Panc1 (cell line): ENCODE measurements around the gene GCN1. TPM values are rescaled to one million over a fixed set of nuclear protein-coding genes. Genes with fewer than 3 reads are reported as not detected.

Experiments
- ATAC-seq: fragments of 200-7000 bp; cut with Tn5 transposase; 2 replicates; pipeline ENCODE4 v1.9.1; 2020; ENCODE audit warnings: mild to moderate bottlenecking, moderate library complexity
- BruUV-seq: library from RNA; stranded (reverse); fragments of 400-500 nt; replicated peaks from 2 replicates; lab custom pipeline; 2021; lab: Mats Ljungman, UMichigan
- CTCF ChIA-PET: fragments of 300-600 bp; sonication (Branson Sonifier 250); formaldehyde crosslinking; loops from one replicate; lab custom pipeline; 2022; ENCODE audit warnings: antibody characterized with exemption; lab: Charles Lee
- POLR2A ChIA-PET: fragments of 300-600 bp; sonication (Branson Sonifier 250); formaldehyde crosslinking; loops from one replicate; lab custom pipeline; 2022; ENCODE audit warnings: antibody characterized with exemption; lab: Charles Lee
- DNase-seq: peaks from one replicate; pipeline ENCODE4 v3.0.0-alpha.2; 2010; ENCODE audit warnings: low read depth, low spot score
- H3K27ac ChIP-seq: 2 replicates; pipeline ENCODE4 v1.5.1; 2011; ENCODE audit warnings: mild to moderate bottlenecking, low read length, inconsistent platforms
- H3K27me3 ChIP-seq: fragments of 200-500 bp; sonication (Bioruptor generic); 2 replicates; pipeline ENCODE4 v1.6.0; 2014; ENCODE audit warnings: low read length, inconsistent platforms; ENCODE audit not compliant: control insufficient read depth, insufficient read depth
- H3K36me3 ChIP-seq: fragments of 200-500 bp; sonication (Bioruptor generic); 2 replicates; pipeline ENCODE4 v1.5.1; 2014; ENCODE audit warnings: inconsistent platforms, mild to moderate bottlenecking, low read length, moderate library complexity; ENCODE audit not compliant: control insufficient read depth, insufficient read depth
- H3K4me1 ChIP-seq: 2 replicates; pipeline ENCODE4 v1.5.1; 2011; ENCODE audit warnings: inconsistent platforms, mild to moderate bottlenecking, low read length, moderate library complexity; ENCODE audit not compliant: control insufficient read depth, insufficient read depth
- H3K4me3 ChIP-seq, 2 experiments: 2 replicates each; pipeline ENCODE4 v1.5.1; 2011 to 2012; ENCODE audit warnings: low read depth in 2 of 2, low read length in 2 of 2, mild to moderate bottlenecking in 2 of 2, inconsistent platforms in 1 of 2, moderate library complexity in 1 of 2
- H3K9me3 ChIP-seq: fragments of 200-500 bp; sonication (Bioruptor generic); 2 replicates; pipeline ENCODE4 v1.5.1; 2014; ENCODE audit warnings: low read depth, mild to moderate bottlenecking, inconsistent platforms, low read length, moderate library complexity; ENCODE audit not compliant: control insufficient read depth, insufficient read depth
- CTCF ChIP-seq: fragments of 450-650 bp; IDR thresholded peaks from 2 replicates; pipeline ENCODE4 v1.5.1; 2017; ENCODE audit warnings: mild to moderate bottlenecking
- POLR2AphosphoS5 ChIP-seq: IDR thresholded peaks from 2 replicates; pipeline ENCODE4 v1.6.1; 2012; ENCODE audit warnings: mild to moderate bottlenecking, low read depth, low read length, moderate library complexity
- SIN3A ChIP-seq: IDR thresholded peaks from 2 replicates; pipeline ENCODE4 v1.6.1; 2012; ENCODE audit warnings: low read depth, mild to moderate bottlenecking, low read length, moderate library complexity, borderline replicate concordance; ENCODE audit not compliant: insufficient read depth
- TCF7L2 ChIP-seq: IDR thresholded peaks from 2 replicates; pipeline ENCODE4 v1.6.1; 2011; ENCODE audit warnings: mild to moderate bottlenecking, low read depth, low read length, inconsistent platforms
- in situ Hi-C: cut with HindIII; loops from 2 replicates; pipeline ENCODE4 v1.10.0; 2016; ENCODE audit warnings: low sequenced_read_pairs, low pct_unique_long_range_greater_than_20kb
- intact Hi-C: fragments of 100-400 bp; cut with micrococcal nuclease; formaldehyde crosslinking; loops from one replicate; pipeline ENCODE4 v1.10.0; 2022; ENCODE audit not compliant: unreplicated experiment
- total RNA-seq: library from RNA; stranded (reverse); gene quantifications from one replicate; pipeline ENCODE4 v1.2.1, GENCODE V29; 2021; ENCODE audit not compliant: unreplicated experiment
- TF ChIP-seq, protein P1 (sequence below), 2 experiments: IDR thresholded peaks; 2 replicates each; pipeline ENCODE4 v1.6.1; 2011 to 2012; ENCODE audit warnings: low read depth in 2 of 2, control low read depth in 1 of 2, low read length in 1 of 2, mild to moderate bottlenecking in 1 of 2, moderate library complexity in 1 of 2; ENCODE audit not compliant: insufficient read depth in 1 of 2

GCN1 gene
- total RNA-seq, 1 experiment from 2014 or later, result 175 TPM

GRCh38 chr12:120140603-120141002 lies 53.9 kb downstream of the GCN1 start:
- H3K4me1 ChIP-seq, result no peaks in the 10 kb centered on the region
- H3K9me3 ChIP-seq, result no peaks in the 10 kb centered on the region
- CTCF ChIA-PET, result no interaction called here
- no peaks in the 10 kb centered on the region for H3K27me3 ChIP-seq
- intact Hi-C loops (no loop called here), in situ Hi-C loops (no loop called here)
- DNase-seq (no peak), ATAC-seq (no peak)
- no TSS peak for BruUV-seq
- no peak overlapping the region for H3K27ac ChIP-seq
- TF ChIP-seq, protein P1, sequence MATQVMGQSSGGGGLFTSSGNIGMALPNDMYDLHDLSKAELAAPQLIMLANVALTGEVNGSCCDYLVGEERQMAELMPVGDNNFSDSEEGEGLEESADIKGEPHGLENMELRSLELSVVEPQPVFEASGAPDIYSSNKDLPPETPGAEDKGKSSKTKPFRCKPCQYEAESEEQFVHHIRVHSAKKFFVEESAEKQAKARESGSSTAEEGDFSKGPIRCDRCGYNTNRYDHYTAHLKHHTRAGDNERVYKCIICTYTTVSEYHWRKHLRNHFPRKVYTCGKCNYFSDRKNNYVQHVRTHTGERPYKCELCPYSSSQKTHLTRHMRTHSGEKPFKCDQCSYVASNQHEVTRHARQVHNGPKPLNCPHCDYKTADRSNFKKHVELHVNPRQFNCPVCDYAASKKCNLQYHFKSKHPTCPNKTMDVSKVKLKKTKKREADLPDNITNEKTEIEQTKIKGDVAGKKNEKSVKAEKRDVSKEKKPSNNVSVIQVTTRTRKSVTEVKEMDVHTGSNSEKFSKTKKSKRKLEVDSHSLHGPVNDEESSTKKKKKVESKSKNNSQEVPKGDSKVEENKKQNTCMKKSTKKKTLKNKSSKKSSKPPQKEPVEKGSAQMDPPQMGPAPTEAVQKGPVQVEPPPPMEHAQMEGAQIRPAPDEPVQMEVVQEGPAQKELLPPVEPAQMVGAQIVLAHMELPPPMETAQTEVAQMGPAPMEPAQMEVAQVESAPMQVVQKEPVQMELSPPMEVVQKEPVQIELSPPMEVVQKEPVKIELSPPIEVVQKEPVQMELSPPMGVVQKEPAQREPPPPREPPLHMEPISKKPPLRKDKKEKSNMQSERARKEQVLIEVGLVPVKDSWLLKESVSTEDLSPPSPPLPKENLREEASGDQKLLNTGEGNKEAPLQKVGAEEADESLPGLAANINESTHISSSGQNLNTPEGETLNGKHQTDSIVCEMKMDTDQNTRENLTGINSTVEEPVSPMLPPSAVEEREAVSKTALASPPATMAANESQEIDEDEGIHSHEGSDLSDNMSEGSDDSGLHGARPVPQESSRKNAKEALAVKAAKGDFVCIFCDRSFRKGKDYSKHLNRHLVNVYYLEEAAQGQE (IDR thresholded peaks at IDR 0.05; ENCODE audit: insufficient read depth in 1 of 2, low read depth in 2 of 2, low read length in 1 of 2), result no peak
- no peak for TF ChIP-seq SIN3A
- no peak for TF ChIP-seq TCF7L2
- no peak for TF ChIP-seq CTCF
- no peak for TF ChIP-seq POLR2AphosphoS5
- POLR2A ChIA-PET, result interaction anchor here (0.6 kb wide), 1 partner anchor 61 kb away, joined by 8 read pairs; no protein-coding TSS in a partner anchor
- H3K36me3 ChIP-seq, result peaks cover 38% of the 10 kb centered on the region
- H3K4me3 ChIP-seq, result no peak overlapping the region

- ChIA-PET POLR2A (no interaction called here), CTCF (no interaction called here)
- no peaks in the 10 kb centered on the region for H3K27me3 ChIP-seq
- TF ChIP-seq TCF7L2 (no peak), POLR2AphosphoS5 (no peak), SIN3A (no peak), CTCF (no peak)
- TF ChIP-seq, protein P1 (IDR thresholded peaks at IDR 0.05; ENCODE audit: insufficient read depth in 1 of 2, low read depth in 2 of 2, low read length in 1 of 2), result no peak
- no peaks in the 10 kb centered on the region for H3K4me1 ChIP-seq
- intact Hi-C loops, result no loop called here
- in situ Hi-C loops, result no loop called here
- no peak overlapping the region for H3K4me3 ChIP-seq
- H3K27ac ChIP-seq, result no peak overlapping the region
- DNase-seq, result no peak
- peaks cover 31% of the 10 kb centered on the region for H3K36me3 ChIP-seq
- H3K9me3 ChIP-seq, result no peaks in the 10 kb centered on the region
- no peak for ATAC-seq
- no TSS peak for BruUV-seq
Measured at GRCh38 chr12:120139958-120140357, 54.6 kb downstream of the GCN1 start.
